Keratinocyte (primary cell): ENCODE results near the gene POMT2. TPM values are rescaled to one million over a fixed set of nuclear protein-coding genes. Genes with fewer than 3 reads are reported as not detected.

Experiments
- DNase-seq: peaks from one replicate; pipeline ENCODE4 v3.0.0-alpha.2; 2011; ENCODE audit warnings: low read depth, missing footprints, low spot score
- FAIRE-seq: peaks from 2 replicates; lab custom pipeline; 2011; peaks lifted over from hg19 to GRCh38; lab: Jason Lieb, UNC
- H2AFZ ChIP-seq: 2 replicates; pipeline ENCODE4 v1.6.0; 2012; ENCODE audit warnings: low read length, control low read depth, inconsistent platforms; ENCODE audit not compliant: control insufficient read depth
- H3K27ac ChIP-seq: 2 replicates; pipeline ENCODE4 v1.5.1; 2011; ENCODE audit warnings: low read length; ENCODE audit not compliant: control insufficient read depth, insufficient read depth
- H3K27me3 ChIP-seq: 3 replicates; pipeline ENCODE4 v1.6.0; 2011; ENCODE audit warnings: low read length; ENCODE audit not compliant: control insufficient read depth, insufficient read depth; ENCODE audit errors: extremely low read depth
- H3K36me3 ChIP-seq, 2 experiments: 2 replicates in 1 of 2; 3 replicates in 1 of 2; pipeline ENCODE4 v1.5.1; 2011; ENCODE audit warnings: low read length in 2 of 2, mild to moderate bottlenecking in 1 of 2; ENCODE audit not compliant: control insufficient read depth in 2 of 2, insufficient read depth in 2 of 2; ENCODE audit errors: extremely low read depth in 1 of 2
- H3K4me1 ChIP-seq: 3 replicates; pipeline ENCODE4 v1.5.1; 2011; ENCODE audit warnings: low read length; ENCODE audit not compliant: control insufficient read depth, insufficient read depth; ENCODE audit errors: extremely low read depth
- H3K4me2 ChIP-seq: 3 replicates; pipeline ENCODE4 v1.6.0; 2011; ENCODE audit warnings: low read depth, low read length; ENCODE audit not compliant: control insufficient read depth, insufficient read depth; ENCODE audit errors: extremely low read depth
- H3K4me3 ChIP-seq, 3 experiments: fragments of 200-600 bp in 1 of 3; sonication (generic) in 1 of 3; 2 replicates in 2 of 3; 3 replicates in 1 of 3; pipeline ENCODE4 v1.5.1; 2011 to 2016; ENCODE audit warnings: low read length in 3 of 3, mild to moderate bottlenecking in 3 of 3, control low read depth in 2 of 3, inconsistent platforms in 1 of 3, low read depth in 1 of 3, mixed read lengths in 1 of 3, mixed run types in 1 of 3, moderate library complexity in 1 of 3; ENCODE audit not compliant: control insufficient read depth in 2 of 3, insufficient read depth in 2 of 3; ENCODE audit errors: extremely low read depth in 1 of 3
- H3K79me2 ChIP-seq: 2 replicates; pipeline ENCODE4 v1.6.0; 2012; ENCODE audit warnings: low read length; ENCODE audit not compliant: control insufficient read depth, insufficient read depth
- H3K9ac ChIP-seq: 3 replicates; pipeline ENCODE4 v1.6.0; 2011; ENCODE audit warnings: low read length; ENCODE audit not compliant: control insufficient read depth, insufficient read depth; ENCODE audit errors: extremely low read depth
- H3K9me1 ChIP-seq: 3 replicates; pipeline ENCODE4 v1.6.0; 2011; ENCODE audit warnings: low read length; ENCODE audit not compliant: control insufficient read depth, insufficient read depth; ENCODE audit errors: extremely low read depth
- H3K9me3 ChIP-seq: 2 replicates; pipeline ENCODE4 v1.5.1; 2012; ENCODE audit warnings: low read depth, low read length; ENCODE audit not compliant: control insufficient read depth
- H4K20me1 ChIP-seq: 3 replicates; pipeline ENCODE4 v1.6.0; 2011; ENCODE audit warnings: low read length; ENCODE audit not compliant: control insufficient read depth, insufficient read depth; ENCODE audit errors: extremely low read depth
- EZH2 ChIP-seq: IDR thresholded peaks from one replicate; pipeline ENCODE4 v1.6.1; 2012; ENCODE audit warnings: inconsistent platforms, mild to moderate bottlenecking, low read length, moderate library complexity
- dilution Hi-C: fragments of 300-500 bp; cut with MboI; formaldehyde crosslinking; loops from one replicate; pipeline ENCODE4 v1.7.0; 2020; ENCODE audit warnings: low sequenced_read_pairs; ENCODE audit not compliant: extremely low pct_ligation_motif_present
- polyA plus RNA-seq, 5 experiments: library from polyadenylated mRNA; depleted of rRNA in 3 of 5; stranded (reverse) in 3 of 5; stranded (forward) in 1 of 5; unstranded in 1 of 5; fragments of >200 nt; gene quantifications; 1 replicate in 1 of 5; 2 replicates in 3 of 5; 3 replicates in 1 of 5; pipeline versions ENCODE4 v1.2.1 to v1.2.3, GENCODE V29; 2011 to 2012; ENCODE audit warnings: missing spikeins in 2 of 5, low read depth in 1 of 5, low replicate concordance in 1 of 5
- TF ChIP-seq, protein P1 (sequence below), 3 experiments: IDR thresholded peaks in 1 of 3; conservative IDR thresholded peaks in 1 of 3; optimal IDR thresholded peaks in 1 of 3; 2 replicates in 2 of 3; 3 replicates in 1 of 3; pipeline versions ENCODE3 to v1.5.1; 2011; ENCODE audit warnings: low read length in 3 of 3, mild to moderate bottlenecking in 3 of 3, moderate library complexity in 2 of 3, control low read depth in 1 of 3, inconsistent platforms in 1 of 3; ENCODE audit not compliant: insufficient read depth in 2 of 3; ENCODE audit errors: extremely low read depth in 1 of 3

POMT2 gene
- polyA plus RNA-seq, 1 donor (not counting 4 experiments of a cell fraction or from before 2014, with no cell fraction given), result 21.1 TPM

DNA sequence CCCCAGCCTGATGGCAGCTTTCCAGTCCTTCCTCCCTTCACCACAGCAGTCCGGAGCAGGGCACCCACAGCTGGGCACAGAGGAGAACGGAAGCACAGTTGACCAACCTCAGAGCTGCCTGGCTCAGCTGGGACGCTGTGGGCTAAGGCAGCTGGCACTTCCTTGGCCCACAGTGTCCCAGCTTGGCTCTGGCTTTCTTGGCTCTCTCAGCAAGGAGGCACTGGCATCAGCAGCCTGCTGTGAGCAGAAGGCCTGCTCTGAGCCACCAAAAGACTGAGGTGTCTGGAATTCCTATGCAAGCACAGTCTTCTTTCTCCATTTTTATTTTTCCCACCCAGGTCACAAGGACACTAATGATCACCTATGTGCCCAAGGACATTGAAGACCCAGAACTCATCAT is 82.3 kb downstream of the POMT2 start:
- DNase-seq, result no peak
- Histone ChIP-seq H3K9me1 (no peaks in the 10 kb centered on the region), H3K27ac (no peak overlapping the region), H3K4me3 (no peak overlapping the region), H2AFZ (no peak overlapping the region), H4K20me1 (no peaks in the 10 kb centered on the region), H3K4me1 (no peaks in the 10 kb centered on the region), H3K27me3 (no peaks in the 10 kb centered on the region), H3K9me3 (no peaks in the 10 kb centered on the region), H3K79me2 (no peaks in the 10 kb centered on the region), H3K4me2 (no peak overlapping the region), H3K9ac (no peak overlapping the region), H3K36me3 (no peaks in the 10 kb centered on the region)
- dilution Hi-C loops, result no loop called here
- TF ChIP-seq, protein P1, sequence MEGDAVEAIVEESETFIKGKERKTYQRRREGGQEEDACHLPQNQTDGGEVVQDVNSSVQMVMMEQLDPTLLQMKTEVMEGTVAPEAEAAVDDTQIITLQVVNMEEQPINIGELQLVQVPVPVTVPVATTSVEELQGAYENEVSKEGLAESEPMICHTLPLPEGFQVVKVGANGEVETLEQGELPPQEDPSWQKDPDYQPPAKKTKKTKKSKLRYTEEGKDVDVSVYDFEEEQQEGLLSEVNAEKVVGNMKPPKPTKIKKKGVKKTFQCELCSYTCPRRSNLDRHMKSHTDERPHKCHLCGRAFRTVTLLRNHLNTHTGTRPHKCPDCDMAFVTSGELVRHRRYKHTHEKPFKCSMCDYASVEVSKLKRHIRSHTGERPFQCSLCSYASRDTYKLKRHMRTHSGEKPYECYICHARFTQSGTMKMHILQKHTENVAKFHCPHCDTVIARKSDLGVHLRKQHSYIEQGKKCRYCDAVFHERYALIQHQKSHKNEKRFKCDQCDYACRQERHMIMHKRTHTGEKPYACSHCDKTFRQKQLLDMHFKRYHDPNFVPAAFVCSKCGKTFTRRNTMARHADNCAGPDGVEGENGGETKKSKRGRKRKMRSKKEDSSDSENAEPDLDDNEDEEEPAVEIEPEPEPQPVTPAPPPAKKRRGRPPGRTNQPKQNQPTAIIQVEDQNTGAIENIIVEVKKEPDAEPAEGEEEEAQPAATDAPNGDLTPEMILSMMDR (optimal IDR thresholded peaks at IDR 0.05 in 1 of 3, IDR thresholded peaks at IDR 0.05 in 1 of 3, conservative IDR thresholded peaks at IDR 0.05 in 1 of 3; ENCODE audit: extremely low read depth in 1 of 3, insufficient read depth in 2 of 3, low read length in 3 of 3), result no peak
- no peak for TF ChIP-seq EZH2
- FAIRE-seq, result no peak

DNA sequence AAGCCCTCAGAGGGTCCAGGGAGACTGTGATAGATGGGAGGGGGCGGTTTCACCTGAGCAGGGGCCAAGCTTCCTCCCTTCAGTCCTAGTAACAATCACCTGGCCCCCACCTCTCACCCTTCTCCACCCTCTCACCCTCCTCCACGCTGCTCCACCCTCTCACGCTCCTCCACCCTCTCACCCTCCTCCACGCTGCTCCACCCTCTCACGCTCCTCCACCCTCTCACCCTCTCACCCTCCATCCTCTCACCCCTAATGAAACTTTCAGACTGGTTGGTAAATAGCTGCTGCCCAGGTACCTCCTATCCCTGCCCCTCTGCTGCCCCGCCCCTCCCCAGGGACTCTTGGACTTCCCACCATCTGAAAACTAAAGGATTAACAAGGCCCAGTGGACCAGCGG is 83.9 kb downstream of the POMT2 start:
- Histone ChIP-seq H3K9ac (no peak overlapping the region), H3K9me3 (no peaks in the 10 kb centered on the region), H3K27me3 (no peaks in the 10 kb centered on the region), H3K79me2 (no peaks in the 10 kb centered on the region), H4K20me1 (no peaks in the 10 kb centered on the region), H3K4me1 (no peaks in the 10 kb centered on the region), H3K4me2 (no peak overlapping the region), H2AFZ (no peak overlapping the region), H3K27ac (no peak overlapping the region), H3K4me3 (no peak overlapping the region), H3K9me1 (no peaks in the 10 kb centered on the region), H3K36me3 (no peaks in the 10 kb centered on the region)
- dilution Hi-C loops, result no loop called here
- FAIRE-seq (no peak), DNase-seq (no peak)
- TF ChIP-seq EZH2, result no peak
- TF ChIP-seq, protein P1 (optimal IDR thresholded peaks at IDR 0.05 in 1 of 3, IDR thresholded peaks at IDR 0.05 in 1 of 3, conservative IDR thresholded peaks at IDR 0.05 in 1 of 3; ENCODE audit: extremely low read depth in 1 of 3, insufficient read depth in 2 of 3, low read length in 3 of 3), result no peak
